Smooth muscle cell (in vitro differentiated cells): ENCODE data around the gene POLR1E. TPM values are rescaled to one million over a fixed set of nuclear protein-coding genes. Genes with fewer than 3 reads are reported as not detected.

Experiments
- DNase-seq: peaks from one replicate; lab custom pipeline; 2025; ENCODE audit not compliant: unreplicated experiment; lab: John Stamatoyannopoulos, UW
- H2AFZ ChIP-seq: fragments of 200-600 bp; sonication (generic); 2 replicates; pipeline ENCODE4 v1.6.0; 2016; ENCODE audit warnings: antibody characterized with exemption, low read depth, mild to moderate bottlenecking
- H3F3A ChIP-seq: fragments of 200-600 bp; sonication (generic); 2 replicates; pipeline ENCODE4 v1.6.0; 2017; ENCODE audit warnings: antibody characterized with exemption, low read depth
- H3K27ac ChIP-seq: fragments of 200-600 bp; sonication (generic); 2 replicates; pipeline ENCODE4 v1.5.1; 2016; ENCODE audit warnings: low read depth, mild to moderate bottlenecking
- H3K27me3 ChIP-seq: fragments of 200-600 bp; sonication (generic); 2 replicates; pipeline ENCODE4 v1.6.1; 2016; ENCODE audit warnings: low read depth, mild to moderate bottlenecking
- H3K36me3 ChIP-seq: fragments of 200-600 bp; sonication (generic); 2 replicates; pipeline ENCODE4 v1.5.1; 2016; ENCODE audit warnings: low read depth
- H3K4me1 ChIP-seq: fragments of 200-600 bp; sonication (generic); 2 replicates; pipeline ENCODE4 v1.5.1; 2016; ENCODE audit warnings: low read depth
- H3K4me2 ChIP-seq: fragments of 200-600 bp; sonication (generic); 2 replicates; pipeline ENCODE4 v1.6.0; 2016; ENCODE audit warnings: mild to moderate bottlenecking
- H3K4me3 ChIP-seq: fragments of 200-600 bp; sonication (generic); 2 replicates; pipeline ENCODE4 v1.5.1; 2016; ENCODE audit warnings: mild to moderate bottlenecking
- H3K79me2 ChIP-seq: fragments of 200-600 bp; sonication (generic); 2 replicates; pipeline ENCODE4 v1.6.0; 2016; ENCODE audit warnings: low read depth, mild to moderate bottlenecking
- H3K9ac ChIP-seq: fragments of 200-600 bp; sonication (generic); 2 replicates; pipeline ENCODE4 v1.6.0; 2016; ENCODE audit warnings: low read depth
- H3K9me3 ChIP-seq: fragments of 200-600 bp; sonication (generic); replicated peaks from 2 replicates; pipeline ENCODE4 v1.5.1; 2016; ENCODE audit warnings: low read depth
- H4K20me1 ChIP-seq: fragments of 200-600 bp; sonication (generic); 2 replicates; pipeline ENCODE4 v1.6.0; 2016; ENCODE audit warnings: low read depth
- CTCF ChIP-seq: fragments of 200-600 bp; sonication (generic); IDR thresholded peaks from 2 replicates; pipeline ENCODE4 v1.5.1; 2017; ENCODE audit warnings: borderline replicate concordance, mild to moderate bottlenecking, antibody characterized with exemption; ENCODE audit not compliant: insufficient read depth, poor library complexity, severe bottlenecking
- WGBS: methylation state at CpG from one replicate; pipeline ENCODE4 v1.1.7; 2016; ENCODE audit warnings: low lambda C conversion rate; 5-methylcytosine and 5-hydroxymethylcytosine counted together
- polyA plus RNA-seq: library from polyadenylated mRNA; unstranded; fragments of >200 nt; fragmentation: Nextera tagmentation; extraction: Ambion mirVana; gene quantifications from 2 replicates; pipeline ENCODE4 v1.2.1, GENCODE V29; 2016
- total RNA-seq: library from RNA; depleted of rRNA; stranded (reverse); fragments of >200 nt; gene quantifications from 2 replicates; pipeline ENCODE4 v1.2.3, GENCODE V29; 2014

POLR1E gene
- total and polyA plus RNA-seq, 2 experiments from 2014 or later: 10.9 to 12.6 TPM

- Histone ChIP-seq H3K9ac (no peak overlapping the region), H3K4me3 (no peak overlapping the region), H3K27me3 (no peaks in the 10 kb centered on the region), H3K4me1 (no peaks in the 10 kb centered on the region), H3F3A (no peaks in the 10 kb centered on the region), H3K4me2 (no peak overlapping the region), H3K9me3 (no peaks in the 10 kb centered on the region), H2AFZ (no peak overlapping the region), H3K79me2 (no peaks in the 10 kb centered on the region), H3K36me3 (peaks cover 6% of the 10 kb centered on the region), H4K20me1 (no peaks in the 10 kb centered on the region), H3K27ac (no peak overlapping the region)
- no peak for DNase-seq
- TF ChIP-seq CTCF: no peak
- 93% methylated on average over 5 of the region's 5 CpGs for WGBS
These were observed 18.9 kb downstream of the POLR1E start for GRCh38 chr9:37504605-37505004.

GRCh38 chr9:37507566-37508134 lies 21.9 kb downstream of the POLR1E start:
- Histone ChIP-seq H3K9me3 (no peaks in the 10 kb centered on the region), H3K36me3 (no peaks in the 10 kb centered on the region), H3K27me3 (no peaks in the 10 kb centered on the region), H3K27ac (no peak overlapping the region), H3K4me1 (no peaks in the 10 kb centered on the region), H3K9ac (no peak overlapping the region), H3K79me2 (no peaks in the 10 kb centered on the region), H4K20me1 (no peaks in the 10 kb centered on the region), H3K4me2 (no peak overlapping the region), H3K4me3 (no peak overlapping the region), H3F3A (no peaks in the 10 kb centered on the region), H2AFZ (no peak overlapping the region)
- DNase-seq: no peak
- TF ChIP-seq CTCF: no peak
- 97% methylated on average over 11 of the region's 11 CpGs for WGBS

GRCh38 chr9:37508135-37508833 lies 22.5 kb downstream of the POLR1E start:
- H3F3A ChIP-seq: no peaks in the 10 kb centered on the region
- DNase-seq: no peak
- no peaks in the 10 kb centered on the region for H4K20me1 ChIP-seq
- H3K27me3 ChIP-seq: no peaks in the 10 kb centered on the region
- no peak overlapping the region for H3K9ac ChIP-seq
- no peaks in the 10 kb centered on the region for H3K9me3 ChIP-seq
- no peaks in the 10 kb centered on the region for H3K4me1 ChIP-seq
- no peak for TF ChIP-seq CTCF
- H3K36me3 ChIP-seq: no peaks in the 10 kb centered on the region
- H3K4me3 ChIP-seq: no peak overlapping the region
- H3K79me2 ChIP-seq: no peaks in the 10 kb centered on the region
- H3K27ac ChIP-seq: no peak overlapping the region
- WGBS: 96% methylated on average over 5 of the region's 5 CpGs
- H3K4me2 ChIP-seq: no peak overlapping the region
- no peak overlapping the region for H2AFZ ChIP-seq

GRCh38 chr9:37508834-37509206 lies 23.1 kb downstream of the POLR1E start:
- Histone ChIP-seq H3K79me2 (no peaks in the 10 kb centered on the region), H3K9me3 (no peaks in the 10 kb centered on the region), H2AFZ (no peak overlapping the region), H3K4me3 (no peak overlapping the region), H3K9ac (no peak overlapping the region), H3K27ac (no peak overlapping the region), H4K20me1 (no peaks in the 10 kb centered on the region), H3K4me2 (no peak overlapping the region), H3F3A (no peaks in the 10 kb centered on the region), H3K4me1 (no peaks in the 10 kb centered on the region), H3K36me3 (no peaks in the 10 kb centered on the region), H3K27me3 (no peaks in the 10 kb centered on the region)
- no peak for TF ChIP-seq CTCF
- WGBS: 97% methylated on average over 3 of the region's 3 CpGs
- no peak for DNase-seq
